Fibroblast of the aortic adventitia (primary cell): Measurements from ENCODE around the gene DUS1L. TPM values are rescaled to one million over a fixed set of nuclear protein-coding genes. Genes with fewer than 3 reads are reported as not detected.

Source experiments
- DNase-seq: peaks from one replicate; pipeline ENCODE4 v3.0.0-alpha.2; 2010; ENCODE audit warnings: low read depth
- H3K4me3 ChIP-seq: 2 replicates; pipeline ENCODE4 v1.5.1; 2011; ENCODE audit warnings: low read depth, mild to moderate bottlenecking, control low read depth, low read length, moderate library complexity
- CTCF ChIP-seq: IDR thresholded peaks from 2 replicates; pipeline ENCODE4 v1.5.1; 2011; ENCODE audit warnings: mild to moderate bottlenecking, low read length, control low read depth, inconsistent platforms; ENCODE audit not compliant: insufficient read depth
- total RNA-seq: library from RNA; depleted of rRNA; stranded (reverse); fragments of >200 nt; gene quantifications from 2 replicates; pipeline ENCODE4 v1.2.3, GENCODE V29; 2012; ENCODE audit warnings: low replicate concordance

Gene DUS1L
- total RNA-seq, 1 donor = 33.8 TPM

- no peak for TF ChIP-seq CTCF
- no peak overlapping the region for H3K4me3 ChIP-seq
- no peak for DNase-seq
These were observed 26.5 kb upstream of the DUS1L start for GRCh38 chr17:82092094-82092586.

GRCh38 chr17:82091264-82092066, 25.9 kb upstream of the DUS1L start:
- H3K4me3 ChIP-seq = no peak overlapping the region
- DNase-seq = no peak
- TF ChIP-seq CTCF = no peak

- no peak for TF ChIP-seq CTCF
- no peak for DNase-seq
- no peak overlapping the region for H3K4me3 ChIP-seq
These were observed 25.1 kb upstream of the DUS1L start for GRCh38 chr17:82090549-82091263.

- no peak overlapping the region for H3K4me3 ChIP-seq
- DNase-seq = no peak
- no peak for TF ChIP-seq CTCF
These were observed 24.3 kb upstream of the DUS1L start for GRCh38 chr17:82089723-82090548.

- H3K4me3 ChIP-seq = no peak overlapping the region
- no peak for TF ChIP-seq CTCF
- DNase-seq = no peak
These were observed 23.5 kb upstream of the DUS1L start for GRCh38 chr17:82088838-82089722.
